K562 (cell line): ENCODE data around the gene MYCL. TPM values are rescaled to one million over a fixed set of nuclear protein-coding genes. Genes with fewer than 3 reads are reported as not detected.
A peak's percentile ranks its signal among the peaks of the same experiment; 100 is the strongest.

Experiments
- MAZ ChIP-seq, 2 experiments: fragments of 450-650 bp in 1 of 2; sonication (generic) in 1 of 2; formaldehyde crosslinking; IDR thresholded peaks in 1 of 2; conservative IDR thresholded peaks in 1 of 2; 2 replicates each; pipeline versions ENCODE4 v1.4.0 to v1.5.0; 2020; ENCODE audit warnings: mild to moderate bottlenecking in 1 of 2, missing genetic modification reagents in 1 of 2
- SMARCE1 ChIP-seq: fragments of 450-650 bp; IDR thresholded peaks from 2 replicates; pipeline ENCODE4 v1.7.1; 2016; ENCODE audit warnings: mild to moderate bottlenecking
- TCFL5 ChIP-seq: fragments of 250-450 bp; sonication (Bioruptor Pico); conservative IDR thresholded peaks from 2 replicates; pipeline ENCODE4 v1.6.1; 2021; ENCODE audit warnings: mild to moderate bottlenecking, moderate library complexity, matching md5 sums
- VEZF1 ChIP-seq: fragments of 200-800 bp; sonication (Bioruptor generic); IDR thresholded peaks from 2 replicates; pipeline ENCODE4 v1.6.1; 2017; ENCODE audit warnings: missing genetic modification characterization, missing compliant biosample characterization
- ZNF518B ChIP-seq: fragments of 250-450 bp; sonication (Bioruptor Pico); IDR thresholded peaks from 2 replicates; pipeline ENCODE4 v1.5.0; 2021; ENCODE audit warnings: mild to moderate bottlenecking, moderate library complexity
- polyA plus RNA-seq, 8 experiments: library from polyadenylated mRNA; depleted of rRNA in 4 of 8; stranded (reverse) in 5 of 8; unstranded in 3 of 8; fragments of >200 nt; fragmentation: Nextera tagmentation in 2 of 8; fragmentation: Illumina TruSeq in 1 of 8; extraction: Ambion mirVana in 2 of 8; extraction: Trizol in 1 of 8; gene quantifications; 2 replicates each; pipeline versions ENCODE4 v1.2.1 to v1.2.3, GENCODE V29; 2011 to 2014; ENCODE audit warnings: inconsistent platforms in 1 of 8, missing spikeins in 1 of 8
- total RNA-seq, 7 experiments: library from RNA; depleted of rRNA in 6 of 7; stranded (reverse); fragments of >200 nt in 6 of 7; fragmentation: Illumina TruSeq in 2 of 7; extraction: Trizol in 2 of 7; gene quantifications; 2 replicates each; pipeline versions ENCODE4 v1.2.1 to v1.2.3, GENCODE V29; 2011 to 2021; ENCODE audit warnings: low replicate concordance in 1 of 7
- TF ChIP-seq, protein P1 (sequence below): fragments of 450-650 bp; IDR thresholded peaks from 2 replicates; pipeline ENCODE4 v1.6.1; 2018; ENCODE audit not compliant: partially characterized antibody

The MYCL gene
- total and polyA plus RNA-seq, 9 of the 15 experiments (the other 6 are each of a cell fraction or from before 2014, with no cell fraction given): 3.5 to 22.0 (median 12.8) TPM

- TF ChIP-seq, protein P1, sequence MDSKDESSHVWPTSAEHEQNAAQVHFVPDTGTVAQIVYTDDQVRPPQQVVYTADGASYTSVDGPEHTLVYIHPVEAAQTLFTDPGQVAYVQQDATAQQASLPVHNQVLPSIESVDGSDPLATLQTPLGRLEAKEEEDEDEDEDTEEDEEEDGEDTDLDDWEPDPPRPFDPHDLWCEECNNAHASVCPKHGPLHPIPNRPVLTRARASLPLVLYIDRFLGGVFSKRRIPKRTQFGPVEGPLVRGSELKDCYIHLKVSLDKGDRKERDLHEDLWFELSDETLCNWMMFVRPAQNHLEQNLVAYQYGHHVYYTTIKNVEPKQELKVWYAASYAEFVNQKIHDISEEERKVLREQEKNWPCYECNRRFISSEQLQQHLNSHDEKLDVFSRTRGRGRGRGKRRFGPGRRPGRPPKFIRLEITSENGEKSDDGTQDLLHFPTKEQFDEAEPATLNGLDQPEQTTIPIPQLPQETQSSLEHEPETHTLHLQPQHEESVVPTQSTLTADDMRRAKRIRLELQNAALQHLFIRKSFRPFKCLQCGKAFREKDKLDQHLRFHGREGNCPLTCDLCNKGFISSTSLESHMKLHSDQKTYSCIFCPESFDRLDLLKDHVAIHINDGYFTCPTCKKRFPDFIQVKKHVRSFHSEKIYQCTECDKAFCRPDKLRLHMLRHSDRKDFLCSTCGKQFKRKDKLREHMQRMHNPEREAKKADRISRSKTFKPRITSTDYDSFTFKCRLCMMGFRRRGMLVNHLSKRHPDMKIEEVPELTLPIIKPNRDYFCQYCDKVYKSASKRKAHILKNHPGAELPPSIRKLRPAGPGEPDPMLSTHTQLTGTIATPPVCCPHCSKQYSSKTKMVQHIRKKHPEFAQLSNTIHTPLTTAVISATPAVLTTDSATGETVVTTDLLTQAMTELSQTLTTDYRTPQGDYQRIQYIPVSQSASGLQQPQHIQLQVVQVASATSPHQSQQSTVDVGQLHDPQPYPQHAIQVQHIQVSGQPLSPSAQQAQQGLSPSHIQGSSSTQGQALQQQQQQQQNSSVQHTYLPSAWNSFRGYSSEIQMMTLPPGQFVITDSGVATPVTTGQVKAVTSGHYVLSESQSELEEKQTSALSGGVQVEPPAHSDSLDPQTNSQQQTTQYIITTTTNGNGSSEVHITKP: peak; percentile 31
- TF ChIP-seq SMARCE1 (0 out of 2 replicates have a peak, but pooled peaks have one; percentile 13), MAZ (CRISPR knock-in tag; conservative IDR thresholded peaks at IDR 0.05 in 1 of 2, IDR thresholded peaks at IDR 0.05 in 1 of 2) (no peak), VEZF1 (CRISPR knock-in tag) (peak; percentile 13; the same call in 1 of the 2 replicates), TCFL5 (CRISPR knock-in tag) (no peak), ZNF518B (CRISPR knock-in tag) (no peak)
Observed at GRCh38 chr1:39944410-39945112, 42.8 kb upstream of the MYCL start (continued).
